Activated CD4-positive, alpha-beta T cell treated with anti-CD3 and anti-CD28 coated beads, Interleukin-2, amount 10 ng/mL, durations not matched to agents 7 days and 5 days (primary cell): ENCODE data around the gene MIA3. TPM values are rescaled to one million over a fixed set of nuclear protein-coding genes. Genes with fewer than 3 reads are reported as not detected.
"Not testable (repeated sequence)": the region's sequence is repeated elsewhere in the genome, so short reads cannot be mapped to it uniquely, and the experiment has no call there.

Experiments used
- CTCF ChIA-PET: fragments of 350-600 bp; sonication (Branson Sonifier 250); formaldehyde crosslinking; loops from one replicate; lab custom pipeline; 2021; ENCODE audit warnings: antibody characterized with exemption; lab: Charles Lee
- POLR2A ChIA-PET: fragments of 350-600 bp; sonication (Branson Sonifier 250); formaldehyde crosslinking; loops from one replicate; lab custom pipeline; 2021; ENCODE audit warnings: antibody characterized with exemption; lab: Charles Lee
- DNase-seq: peaks from one replicate; pipeline ENCODE4 v3.0.0-alpha.2; 2020
- H3K27ac Mint-ChIP-seq: one replicate; pipeline ENCODE4 v1.8.0; 2021; ENCODE audit warnings: mild to moderate bottlenecking, moderate library complexity, mixed read lengths
- H3K27me3 Mint-ChIP-seq: one replicate; pipeline ENCODE4 v1.8.0; 2021; ENCODE audit warnings: mixed read lengths
- H3K36me3 Mint-ChIP-seq: one replicate; pipeline ENCODE4 v1.8.0; 2021; ENCODE audit warnings: low read depth, mixed read lengths
- H3K4me1 Mint-ChIP-seq: one replicate; pipeline ENCODE4 v1.8.0; 2021; ENCODE audit warnings: mixed read lengths
- H3K4me3 Mint-ChIP-seq: one replicate; pipeline ENCODE4 v1.8.0; 2021; ENCODE audit warnings: mild to moderate bottlenecking, moderate library complexity, mixed read lengths
- H3K9me3 Mint-ChIP-seq: one replicate; pipeline ENCODE4 v1.8.0; 2021; ENCODE audit warnings: mixed read lengths
- total RNA-seq, 2 experiments: library from RNA; stranded (reverse); gene quantifications; one replicate each; pipeline ENCODE4 v1.2.3, GENCODE V29; 2021

Gene MIA3
- total RNA-seq, 2 experiments from 2014 or later: 51.1 to 67.9 TPM

DNA sequence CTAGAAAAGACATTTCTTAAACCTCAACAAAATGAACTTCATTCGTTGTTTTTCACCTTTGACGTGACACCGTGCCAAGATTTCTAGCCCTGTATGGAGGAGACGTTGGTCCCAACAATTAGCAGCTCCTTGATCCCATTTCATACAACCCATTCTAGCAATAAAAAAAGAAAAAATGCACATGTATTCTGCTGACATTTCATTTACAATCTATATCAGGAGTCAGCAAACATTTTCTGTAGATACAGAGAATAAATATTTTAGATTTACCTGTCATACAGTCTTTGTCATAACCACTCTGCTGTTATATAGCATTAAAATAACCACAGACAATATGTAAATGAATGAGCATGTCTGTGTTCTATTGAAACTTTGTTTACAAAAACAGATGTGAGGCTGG, 21.2 kb upstream of the MIA3 start:
- H3K9me3 Mint-ChIP-seq: no peaks in the 10 kb centered on the region
- H3K4me3 Mint-ChIP-seq: no peak overlapping the region
- no peak overlapping the region for H3K27ac Mint-ChIP-seq
- POLR2A ChIA-PET: interaction anchor here (0.6 kb wide), 1 partner anchor 177 kb away, joined by 3 read pairs; no protein-coding TSS in a partner anchor
- DNase-seq: no peak
- CTCF ChIA-PET: no interaction called here
- no peaks in the 10 kb centered on the region for H3K36me3 Mint-ChIP-seq
- H3K27me3 Mint-ChIP-seq: peaks cover 3% of the 10 kb centered on the region
- no peaks in the 10 kb centered on the region for H3K4me1 Mint-ChIP-seq

DNA sequence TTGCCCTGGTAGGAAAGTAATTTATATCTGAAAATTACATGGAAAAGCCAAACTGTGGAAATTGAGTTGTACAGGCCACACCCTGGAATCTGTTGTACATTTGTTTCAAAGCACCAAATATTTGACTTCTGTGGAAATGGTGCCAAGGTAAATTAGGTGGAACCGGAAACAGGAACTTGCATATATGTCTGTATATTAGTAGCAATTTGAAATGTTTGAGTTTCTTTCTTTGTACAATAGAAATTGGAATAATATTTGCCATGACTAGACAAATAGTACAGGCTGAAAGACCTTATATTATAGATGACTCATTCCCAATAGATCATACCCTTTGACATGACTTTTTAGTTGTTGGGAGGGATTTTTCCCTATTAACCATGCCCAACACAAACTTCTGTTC, 17.6 kb upstream of the MIA3 start:
- Mint-ChIP-seq H3K4me3 (no peak overlapping the region), H3K4me1 (no peaks in the 10 kb centered on the region), H3K27ac (no peak overlapping the region), H3K36me3 (no peaks in the 10 kb centered on the region), H3K9me3 (no peaks in the 10 kb centered on the region), H3K27me3 (peaks cover 2% of the 10 kb centered on the region)
- CTCF ChIA-PET: interaction anchor here (0.9 kb wide), 1 partner anchor 16 kb away, joined by 4 read pairs; no protein-coding TSS in a partner anchor
- DNase-seq: no peak
- POLR2A ChIA-PET: no interaction called here

DNA sequence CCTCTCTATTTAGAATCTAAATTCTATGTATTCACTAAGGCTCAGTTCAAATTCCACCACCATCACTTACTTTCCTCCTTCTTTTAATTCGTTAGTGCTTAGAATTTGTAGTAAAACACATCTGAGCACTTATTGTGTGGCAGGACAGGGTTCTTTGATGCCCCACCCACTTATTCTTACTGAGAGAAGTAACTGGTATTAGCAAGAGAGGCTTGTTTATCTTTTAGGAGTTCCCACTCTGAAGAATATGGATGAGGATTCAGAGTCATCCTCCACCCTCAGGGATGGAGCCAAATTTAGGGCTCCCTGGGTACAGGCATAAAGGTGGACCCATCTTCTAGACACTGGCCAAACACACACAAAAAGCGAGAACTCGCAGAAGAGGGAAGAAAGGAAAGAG, 16.6 kb upstream of the MIA3 start:
- H3K9me3 Mint-ChIP-seq: no peaks in the 10 kb centered on the region
- no peak overlapping the region for H3K4me3 Mint-ChIP-seq
- no peaks in the 10 kb centered on the region for H3K4me1 Mint-ChIP-seq
- peaks cover 2% of the 10 kb centered on the region for H3K27me3 Mint-ChIP-seq
- ChIA-PET POLR2A (no interaction called here), CTCF (no interaction called here)
- no peak for DNase-seq
- H3K27ac Mint-ChIP-seq: no peak overlapping the region
- H3K36me3 Mint-ChIP-seq: no peaks in the 10 kb centered on the region

DNA sequence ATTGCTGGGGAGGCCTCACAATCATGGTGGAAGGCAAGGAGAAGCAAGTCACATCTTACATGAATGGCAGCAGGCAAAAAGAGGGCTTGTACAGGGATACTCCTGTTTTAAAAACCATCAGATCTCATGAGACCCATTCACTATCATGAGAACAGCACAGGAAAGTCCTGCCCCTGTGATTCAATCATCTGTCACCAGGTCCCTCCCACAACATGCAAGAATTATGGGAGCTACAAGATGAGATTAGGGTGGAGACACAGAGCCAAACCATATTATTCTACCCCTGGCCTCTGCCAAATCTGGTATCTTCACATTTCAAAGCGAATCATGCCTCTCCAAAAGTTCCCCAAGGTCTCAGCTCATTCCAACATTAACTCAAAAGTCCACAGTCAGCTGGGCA, 11.1 kb upstream of the MIA3 start:
- no peak overlapping the region for H3K4me3 Mint-ChIP-seq
- peaks cover 28% of the 10 kb centered on the region for H3K27me3 Mint-ChIP-seq
- H3K9me3 Mint-ChIP-seq: peaks cover 6% of the 10 kb centered on the region
- no peak overlapping the region for H3K27ac Mint-ChIP-seq
- DNase-seq: no peak
- H3K4me1 Mint-ChIP-seq: no peaks in the 10 kb centered on the region
- ChIA-PET POLR2A (no interaction called here), CTCF (interaction anchor here (0.6 kb wide), 1 partner anchor 934 kb away, joined by 3 read pairs; no protein-coding TSS in a partner anchor)
- no peaks in the 10 kb centered on the region for H3K36me3 Mint-ChIP-seq

DNA sequence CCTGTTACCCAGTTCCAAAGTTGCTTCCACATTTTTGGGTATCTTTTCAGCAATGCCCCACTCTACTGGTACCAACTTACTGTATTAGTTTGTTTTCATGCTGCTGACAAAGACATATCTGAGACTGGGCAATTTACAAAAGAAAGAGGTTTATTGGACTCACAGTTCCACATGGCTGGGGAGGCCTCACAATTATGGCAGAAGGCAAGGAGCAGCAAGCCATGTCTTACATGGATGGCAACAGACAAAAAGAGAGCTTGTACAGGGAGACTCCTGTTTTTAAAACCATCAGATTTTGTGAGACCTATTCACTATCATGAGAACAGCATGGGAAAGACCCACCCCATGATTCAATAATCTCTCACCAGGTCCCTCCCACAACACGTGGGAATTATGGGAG, 8.8 kb upstream of the MIA3 start:
- CTCF ChIA-PET, H3K36me3 Mint-ChIP-seq, DNase-seq, POLR2A ChIA-PET, H3K4me3 Mint-ChIP-seq, H3K27ac Mint-ChIP-seq, H3K9me3 Mint-ChIP-seq, H3K4me1 Mint-ChIP-seq: not testable (repeated sequence)
- peaks cover 44% of the 10 kb centered on the region for H3K27me3 Mint-ChIP-seq

DNA sequence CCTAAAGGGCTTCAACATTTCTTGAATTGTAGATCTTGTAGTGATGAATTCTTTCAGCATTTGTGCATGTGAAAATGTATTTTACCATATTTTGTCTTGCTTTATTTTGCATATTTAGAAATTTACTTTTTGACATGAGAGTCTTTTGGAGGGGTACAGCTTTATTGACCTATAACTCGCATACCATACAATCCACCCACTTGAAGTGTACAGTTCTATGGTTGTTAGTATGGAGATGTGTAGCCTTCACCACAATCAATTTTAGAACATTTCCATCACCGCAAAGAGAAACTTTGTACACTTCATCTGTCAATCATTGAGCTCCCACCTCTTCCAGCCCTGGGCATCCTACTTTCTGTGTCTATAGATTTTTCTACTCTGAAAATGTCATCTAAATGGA, 7.2 kb upstream of the MIA3 start:
- H3K27ac Mint-ChIP-seq: no peak overlapping the region
- no peaks in the 10 kb centered on the region for H3K4me1 Mint-ChIP-seq
- peaks cover 55% of the 10 kb centered on the region for H3K27me3 Mint-ChIP-seq
- ChIA-PET POLR2A (no interaction called here), CTCF (no interaction called here)
- no peaks in the 10 kb centered on the region for H3K36me3 Mint-ChIP-seq
- peaks cover 6% of the 10 kb centered on the region for H3K9me3 Mint-ChIP-seq
- H3K4me3 Mint-ChIP-seq: no peak overlapping the region
- no peak for DNase-seq

DNA sequence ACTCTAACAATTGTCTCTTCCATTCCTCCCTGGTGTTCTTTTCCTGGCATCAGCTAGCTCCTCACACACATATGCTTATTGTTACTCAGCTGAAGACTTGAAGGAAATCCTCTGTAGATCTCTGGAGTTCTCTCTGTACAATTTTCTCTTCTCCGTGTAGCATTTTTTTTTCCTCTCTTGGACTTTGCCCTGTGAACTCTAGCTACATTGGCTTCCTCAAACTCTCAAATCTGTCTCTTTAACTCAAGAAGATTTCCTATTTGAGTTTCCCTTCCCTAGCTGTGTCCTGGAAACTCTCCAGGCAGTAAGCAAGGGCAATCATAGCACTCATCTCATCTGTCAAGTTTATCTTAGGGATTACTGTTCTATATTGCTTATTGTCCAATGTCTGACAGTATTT, 4.3 kb upstream of the MIA3 start:
- peaks cover 7% of the 10 kb centered on the region for H3K4me1 Mint-ChIP-seq
- CTCF ChIA-PET: no interaction called here
- POLR2A ChIA-PET: no interaction called here
- DNase-seq: no peak
- H3K27me3 Mint-ChIP-seq: peaks cover 58% of the 10 kb centered on the region
- H3K36me3 Mint-ChIP-seq: no peaks in the 10 kb centered on the region
- peaks cover 5% of the 10 kb centered on the region for H3K9me3 Mint-ChIP-seq
- no peak overlapping the region for H3K4me3 Mint-ChIP-seq
- no peak overlapping the region for H3K27ac Mint-ChIP-seq

DNA sequence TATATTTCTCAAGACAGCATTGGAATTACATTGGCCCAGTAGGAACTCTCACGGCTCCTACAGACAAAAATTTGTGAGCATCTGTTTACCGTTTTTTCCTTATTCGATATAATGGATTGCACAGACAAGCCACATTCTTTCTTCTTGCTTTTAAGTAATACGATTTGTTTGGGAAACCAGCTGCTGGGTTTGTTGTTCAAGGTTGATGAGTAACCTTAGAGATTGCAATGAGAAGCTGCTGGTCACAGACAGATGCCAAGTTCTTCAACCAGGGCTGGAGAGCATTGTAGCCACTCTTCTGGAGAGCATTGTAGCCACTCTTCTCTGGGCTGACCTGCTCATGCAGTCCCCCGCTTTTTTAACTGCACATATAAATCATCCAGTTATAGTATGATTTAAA, 1.4 kb upstream of the MIA3 start:
- Mint-ChIP-seq H3K27me3 (peaks cover 34% of the 10 kb centered on the region), H3K4me1 (peaks cover 25% of the 10 kb centered on the region), H3K4me3 (peak overlapping the region; percentile 81), H3K27ac (no peak overlapping the region), H3K9me3 (no peaks in the 10 kb centered on the region), H3K36me3 (no peaks in the 10 kb centered on the region)
- CTCF ChIA-PET: interaction anchor here (0.5 to 0.6 kb wide), 3 partner anchors 8 to 152 kb away, joined by 3 to 4 read pairs (median 3); no protein-coding TSS in a partner anchor
- POLR2A ChIA-PET: no interaction called here
- no peak for DNase-seq

DNA sequence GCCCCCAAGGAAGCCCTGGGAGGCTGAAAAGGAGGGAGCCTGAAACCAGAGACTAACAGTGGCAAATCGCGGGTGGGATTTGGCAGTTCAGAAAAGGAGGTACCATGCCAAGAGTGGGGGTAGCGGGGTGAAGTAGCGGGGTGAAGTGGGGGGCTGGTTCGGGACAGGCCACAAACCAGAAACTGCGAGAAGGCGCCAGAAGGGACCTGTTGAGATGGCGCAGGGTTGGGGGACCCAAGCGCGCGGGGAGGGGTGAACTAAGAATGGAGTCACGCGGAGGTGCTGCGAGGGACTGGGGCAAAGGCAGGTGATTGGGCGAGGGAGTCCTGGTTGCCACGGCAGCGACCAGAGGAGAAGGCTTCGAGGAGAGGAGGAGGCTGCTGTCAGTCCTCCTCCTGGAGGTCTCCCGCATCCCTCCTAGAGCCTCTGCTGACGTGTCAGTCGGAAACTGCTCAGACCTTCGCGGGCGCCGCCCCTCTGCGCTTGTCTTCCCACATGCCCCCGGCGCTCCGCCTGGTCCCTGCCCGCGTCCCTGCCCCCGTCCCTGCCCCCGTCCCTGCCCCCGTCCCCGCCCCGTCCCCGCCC, 438 bp upstream of the MIA3 start:
- H3K36me3 Mint-ChIP-seq: peaks cover 4% of the 10 kb centered on the region
- H3K4me3 Mint-ChIP-seq: peak overlapping the region; percentile 81
- DNase-seq: peak; percentile 92
- H3K27me3 Mint-ChIP-seq: peaks cover 27% of the 10 kb centered on the region
- peak overlapping the region; percentile 92 for H3K27ac Mint-ChIP-seq
- H3K4me1 Mint-ChIP-seq: peaks cover 25% of the 10 kb centered on the region
- ChIA-PET POLR2A (no interaction called here), CTCF (no interaction called here)
- no peaks in the 10 kb centered on the region for H3K9me3 Mint-ChIP-seq

DNA sequence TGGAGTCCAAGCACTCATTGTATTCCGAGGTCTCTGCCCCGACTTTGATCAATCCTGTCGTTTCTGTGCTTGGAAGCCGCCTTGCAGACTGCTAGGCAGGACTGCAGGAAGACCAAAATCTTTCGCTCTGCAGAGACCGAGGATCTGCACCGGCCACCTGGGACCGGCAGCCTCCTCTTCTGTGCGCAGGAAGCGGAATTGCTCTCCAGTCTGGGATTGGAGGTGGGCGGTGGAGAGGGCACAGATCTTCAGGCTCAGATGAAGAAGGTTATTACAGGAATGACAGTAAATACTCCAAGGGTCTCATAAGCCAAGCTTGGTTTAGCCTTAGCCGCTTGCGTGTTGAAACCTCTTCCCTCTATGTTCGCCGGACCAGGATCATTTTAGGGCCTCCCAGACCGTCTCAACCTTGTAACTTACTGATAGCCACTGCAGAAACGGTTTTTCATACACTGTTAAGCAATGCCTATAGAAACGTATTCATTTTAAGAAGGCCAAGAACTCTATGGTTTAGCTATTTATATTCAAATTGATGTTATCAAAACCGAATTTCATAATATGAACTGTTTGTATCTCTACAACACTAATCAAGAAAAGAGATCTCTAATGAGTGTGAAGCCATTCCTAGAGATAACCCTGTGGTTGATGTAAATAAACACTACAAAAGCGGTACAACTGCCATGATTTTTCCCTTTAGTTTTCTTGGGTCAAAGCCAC, 1.1 kb downstream of the MIA3 start:
- Mint-ChIP-seq H3K36me3 (peaks cover 14% of the 10 kb centered on the region), H3K27ac (peak overlapping the region; percentile 84), H3K4me1 (peaks cover 25% of the 10 kb centered on the region), H3K4me3 (peak overlapping the region; percentile 81), H3K27me3 (peaks cover 16% of the 10 kb centered on the region), H3K9me3 (no peaks in the 10 kb centered on the region)
- ChIA-PET POLR2A (no interaction called here), CTCF (interaction anchor here (0.6 to 1.7 kb wide), 6 partner anchors 10 to 154 kb away, joined by 3 to 5 read pairs (median 3); no protein-coding TSS in a partner anchor)
- DNase-seq: peak; percentile 16

DNA sequence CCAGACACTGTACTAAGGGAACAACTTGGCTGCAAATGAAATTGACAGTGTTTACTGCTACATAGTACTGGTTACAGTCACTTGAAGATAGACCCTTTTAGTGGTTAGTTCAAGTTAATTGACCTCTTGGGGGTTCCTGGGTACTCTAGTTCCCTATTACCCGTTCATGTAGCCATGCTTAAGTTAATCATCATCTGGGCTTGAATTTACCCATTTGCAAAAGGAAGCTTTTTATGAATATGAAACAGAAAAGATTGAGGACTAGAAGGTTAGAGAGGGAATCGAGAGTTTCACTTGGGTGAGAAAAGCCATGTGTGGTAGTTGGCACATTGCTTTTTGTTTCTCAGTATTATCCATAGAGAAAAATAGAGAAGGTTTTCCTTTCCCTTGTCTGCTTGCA, 2.7 kb downstream of the MIA3 start:
- Mint-ChIP-seq H3K9me3 (no peaks in the 10 kb centered on the region), H3K4me1 (peaks cover 25% of the 10 kb centered on the region), H3K27me3 (peaks cover 6% of the 10 kb centered on the region), H3K4me3 (no peak overlapping the region), H3K27ac (no peak overlapping the region), H3K36me3 (peaks cover 18% of the 10 kb centered on the region)
- ChIA-PET POLR2A (no interaction called here), CTCF (interaction anchor here (1.4 to 1.7 kb wide), 2 partner anchors 12 to 14 kb away, joined by 3 to 5 read pairs; no protein-coding TSS in a partner anchor)
- DNase-seq: no peak

DNA sequence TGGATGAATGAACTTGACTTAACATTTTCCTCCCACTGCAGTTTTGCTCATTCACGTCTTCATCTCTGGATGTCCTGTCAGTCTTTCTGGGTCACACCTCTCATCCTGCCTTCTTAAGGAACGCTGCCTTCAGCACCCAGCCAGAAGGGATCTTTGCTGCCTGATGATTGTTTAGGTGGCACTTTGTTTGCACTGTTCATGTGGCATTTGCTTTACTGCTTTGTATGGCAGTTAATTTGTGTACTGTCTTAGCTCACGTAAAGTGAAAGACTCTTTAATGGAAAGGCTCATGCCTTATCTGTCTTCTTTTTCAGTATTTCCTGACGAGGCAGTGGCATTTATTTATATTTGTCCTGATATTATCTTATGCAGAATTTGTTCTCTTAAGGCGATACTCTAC, 4.9 kb downstream of the MIA3 start:
- Mint-ChIP-seq H3K9me3 (no peaks in the 10 kb centered on the region), H3K36me3 (peaks cover 35% of the 10 kb centered on the region), H3K27me3 (no peaks in the 10 kb centered on the region), H3K4me1 (peaks cover 18% of the 10 kb centered on the region), H3K27ac (no peak overlapping the region), H3K4me3 (no peak overlapping the region)
- POLR2A ChIA-PET: no interaction called here
- CTCF ChIA-PET: no interaction called here
- no peak for DNase-seq

DNA sequence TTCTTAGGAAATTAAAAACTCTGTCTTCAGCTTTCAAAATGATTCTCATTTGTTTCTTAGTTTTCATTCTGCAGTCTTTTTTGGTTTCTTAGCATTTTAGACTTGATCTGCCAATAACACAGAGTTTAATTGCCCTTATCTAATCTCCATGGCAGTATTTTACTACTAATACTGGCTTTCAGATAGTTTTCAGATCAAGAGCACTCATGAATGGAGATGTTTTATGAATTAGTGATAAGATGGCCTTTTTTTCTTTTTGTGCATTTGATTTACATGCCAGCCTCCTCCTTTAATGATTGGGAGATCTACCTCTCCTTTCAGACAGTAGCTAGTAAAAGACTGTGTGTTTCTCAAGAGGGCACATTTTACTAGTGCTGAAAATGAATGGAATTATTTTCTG, 5.6 kb downstream of the MIA3 start:
- Mint-ChIP-seq H3K9me3 (no peaks in the 10 kb centered on the region), H3K36me3 (peaks cover 42% of the 10 kb centered on the region), H3K4me3 (no peak overlapping the region), H3K4me1 (peaks cover 18% of the 10 kb centered on the region), H3K27me3 (no peaks in the 10 kb centered on the region), H3K27ac (no peak overlapping the region)
- ChIA-PET POLR2A (no interaction called here), CTCF (no interaction called here)
- DNase-seq: no peak
